Fibroblast of lung (primary cell): ENCODE measurements around the gene HES1.

Source experiments
- EZH2 ChIP-seq: IDR thresholded peaks from 2 replicates; pipeline ENCODE4 v1.5.1; 2012; ENCODE audit warnings: low read length, control low read depth, mild to moderate bottlenecking; ENCODE audit errors: missing control alignments
- TF ChIP-seq, protein P1 (sequence below), 2 donors: IDR thresholded peaks in 1 of 2; conservative IDR thresholded peaks in 1 of 2; 1 replicate in 1 of 2; 2 replicates in 1 of 2; pipeline ENCODE4 v1.5.1; 2011 to 2012; ENCODE audit warnings: low read length in 2 of 2, control low read depth in 1 of 2, inconsistent platforms in 1 of 2, low read depth in 1 of 2, mild to moderate bottlenecking in 1 of 2

- TF ChIP-seq, protein P1, sequence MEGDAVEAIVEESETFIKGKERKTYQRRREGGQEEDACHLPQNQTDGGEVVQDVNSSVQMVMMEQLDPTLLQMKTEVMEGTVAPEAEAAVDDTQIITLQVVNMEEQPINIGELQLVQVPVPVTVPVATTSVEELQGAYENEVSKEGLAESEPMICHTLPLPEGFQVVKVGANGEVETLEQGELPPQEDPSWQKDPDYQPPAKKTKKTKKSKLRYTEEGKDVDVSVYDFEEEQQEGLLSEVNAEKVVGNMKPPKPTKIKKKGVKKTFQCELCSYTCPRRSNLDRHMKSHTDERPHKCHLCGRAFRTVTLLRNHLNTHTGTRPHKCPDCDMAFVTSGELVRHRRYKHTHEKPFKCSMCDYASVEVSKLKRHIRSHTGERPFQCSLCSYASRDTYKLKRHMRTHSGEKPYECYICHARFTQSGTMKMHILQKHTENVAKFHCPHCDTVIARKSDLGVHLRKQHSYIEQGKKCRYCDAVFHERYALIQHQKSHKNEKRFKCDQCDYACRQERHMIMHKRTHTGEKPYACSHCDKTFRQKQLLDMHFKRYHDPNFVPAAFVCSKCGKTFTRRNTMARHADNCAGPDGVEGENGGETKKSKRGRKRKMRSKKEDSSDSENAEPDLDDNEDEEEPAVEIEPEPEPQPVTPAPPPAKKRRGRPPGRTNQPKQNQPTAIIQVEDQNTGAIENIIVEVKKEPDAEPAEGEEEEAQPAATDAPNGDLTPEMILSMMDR (conservative IDR thresholded peaks at IDR 0.05 in 1 of 2, IDR thresholded peaks at IDR 0.05 in 1 of 2; ENCODE audit: low read depth in 1 of 2, low read length in 2 of 2), result no peak
- TF ChIP-seq EZH2, result no peak
Measured at GRCh38 chr3:194111336-194111735, 24.6 kb upstream of the HES1 start.
